Heart left ventricle (tissue), 16 donors: ENCODE results near the gene TASP1. TPM values are rescaled to one million over a fixed set of nuclear protein-coding genes. Genes with fewer than 3 reads are reported as not detected.

Experiments
- ATAC-seq, 4 donors: fragments of 200-7000 bp; cut with Tn5 transposase; one replicate each; pipeline ENCODE4 v1.9.1; 2020 to 2022; ENCODE audit warnings: moderate library complexity in 4 of 4, mild to moderate bottlenecking in 3 of 4, moderate number of reproducible peaks in 1 of 4
- DNase-seq, 5 donors: peaks; one replicate each; pipeline ENCODE4 v3.0.0-alpha.2; 2020
- H3K27ac ChIP-seq, 12 donors: fragments of 200-600 bp; sonication (generic) in 4 of 12; one replicate each; pipeline versions ENCODE4 v1.5.0 to v1.8.0; 2016 to 2022; ENCODE audit warnings: mild to moderate bottlenecking in 2 of 12
- H3K27me3 ChIP-seq, 9 donors: fragments of 200-600 bp; sonication (generic) in 2 of 9; one replicate each; pipeline versions ENCODE4 v1.5.1 to v1.8.0; 2016 to 2022; ENCODE audit warnings: mild to moderate bottlenecking in 3 of 9
- H3K36me3 ChIP-seq, 9 donors: fragments of 200-600 bp; sonication (generic) in 2 of 9; one replicate each; pipeline versions ENCODE4 v1.5.0 to v1.8.0; 2018 to 2022; ENCODE audit warnings: mild to moderate bottlenecking in 2 of 9
- H3K4me1 ChIP-seq, 12 donors: fragments of 200-600 bp; sonication (generic) in 4 of 12; one replicate each; pipeline versions ENCODE4 v1.5.0 to v1.8.0; 2016 to 2022; ENCODE audit warnings: mild to moderate bottlenecking in 3 of 12
- H3K4me3 ChIP-seq, 12 donors: fragments of 200-600 bp; sonication (generic) in 4 of 12; one replicate each; pipeline versions ENCODE4 v1.5.0 to v1.8.0; 2017 to 2022; ENCODE audit warnings: mild to moderate bottlenecking in 9 of 12, moderate library complexity in 4 of 12
- H3K9me3 ChIP-seq, 12 donors: fragments of 200-600 bp; sonication (generic) in 4 of 12; one replicate each; pipeline versions ENCODE4 v1.5.0 to v1.8.0; 2016 to 2022; ENCODE audit warnings: mild to moderate bottlenecking in 1 of 12
- CTCF ChIP-seq, 12 donors: fragments of 200-600 bp; sonication (generic) in 4 of 12; IDR thresholded peaks; one replicate each; pipeline versions ENCODE4 v1.5.0 to v1.8.0; 2018 to 2022; ENCODE audit warnings: antibody characterized with exemption in 12 of 12, mild to moderate bottlenecking in 5 of 12
- POLR2A ChIP-seq, 2 donors: fragments of 450-650 bp; IDR thresholded peaks; one replicate each; pipeline ENCODE4 v1.6.1; 2017; ENCODE audit warnings: antibody characterized with exemption in 2 of 2, mild to moderate bottlenecking in 2 of 2, moderate library complexity in 2 of 2
- WGBS, 4 donors: extraction: QIAGEN DNeasy Blood & Tissue Kit in 2 of 4; methylation state at CpG; one replicate each; pipeline versions ENCODE4 v1.1.5 to v1.1.7; 2013 to 2018; 5-methylcytosine and 5-hydroxymethylcytosine counted together
- intact Hi-C, 10 donors: fragments of 100-400 bp; cut with DNase I; formaldehyde crosslinking; loops; one replicate each; pipeline versions ENCODE4 v1.11.1 to v1.14.2; 2022
- polyA plus RNA-seq, 2 donors: library from polyadenylated mRNA; stranded (reverse); fragments of 200-250 nt; gene quantifications; one replicate each; pipeline ENCODE4 v1.2.3, GENCODE V29; 2013
- total RNA-seq, 9 donors: library from RNA; depleted of rRNA in 2 of 9; stranded (reverse); fragments of >200 nt in 2 of 9; fragmentation: NEBNext Ultra II Directional in 3 of 9; extraction: Animal tissue kit (Norgen Biotek cat#: 25700) in 3 of 9; gene quantifications; one replicate each; pipeline versions ENCODE4 v1.1.0 to v1.2.4, GENCODE V29; 2016 to 2023
- donor health status: ischemic (EF 13 %, LVEDD 7.1; RV severe dilation, severe dysfunction).
- donor health status: healthy with polysubstance abuse.
- donor health status: DM: no; HTN: yes; CAD: no.
- donor health status: DM: no; HTN: no; CAD: no.
- donor health status: ischemic (EF 25% LVEDD 6.9; RV normal size, moderate dysfunction).
- donor health status: ischemic (EF 25% LVEDD 5.7; RV mildly dilated, moderate dysfunction).
- donor health status: healthy.
- donor health status: DM: yes; HTN: yes; CAD: no.
- donor health status: ischemic (EF 35%, LVEDD 5.7; RV mildly dilated, moderate dysfunction).
- donor health status: nonischemic (EF 11% LVEDD 7.7; RV severe dilation, severe dysfunction).
- donor health status: DM: yes; HTN: yes; CAD: no.
- donor health status: PGD.
- donor health status: ischemic (EF 29% LVEDD 5.4; RV normal size, mild dysfunction).
- donor health status: nonischemic (EF 23%, LVEDD 6.1; RV moderate dilation, normal function).

Gene TASP1
- total and polyA plus RNA-seq, 11 donors = 1.6 to 8.6 (median 5.3) TPM

DNA sequence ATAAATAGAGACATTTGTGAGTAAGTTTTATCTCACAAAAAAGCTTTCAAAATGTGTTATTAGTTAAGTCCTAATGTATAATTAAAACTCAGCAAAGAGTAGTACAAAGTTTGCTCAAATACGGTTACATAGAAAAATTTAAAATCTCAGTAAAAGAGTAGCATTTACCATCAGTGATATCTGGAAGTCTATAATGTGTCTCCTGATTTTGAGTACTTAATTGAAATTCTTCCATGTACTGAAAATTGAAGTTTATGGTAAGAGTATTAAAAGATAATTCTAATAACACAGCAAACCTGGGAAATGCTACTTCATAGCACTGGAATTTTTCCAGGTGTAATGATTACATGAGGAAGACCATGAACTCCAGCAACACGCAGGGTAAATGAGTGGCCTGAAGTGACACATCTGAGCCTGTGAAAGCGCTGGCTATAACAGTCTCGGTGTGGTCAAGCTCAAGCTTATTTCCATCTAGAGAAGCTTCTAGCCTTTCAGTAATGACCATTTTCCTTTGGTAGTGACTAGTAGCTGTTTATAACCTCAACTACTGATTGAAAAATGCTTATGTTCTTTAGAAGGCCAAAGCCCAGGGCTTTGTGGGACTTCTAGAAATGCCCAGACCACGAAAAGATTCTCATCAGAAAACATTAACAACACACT, 214.4 kb downstream of the TASP1 start:
- TF ChIP-seq CTCF (IDR thresholded peaks at IDR 0.05) (no peak), POLR2A (IDR thresholded peaks at IDR 0.05) (no peak)
- no peaks in the 10 kb centered on the region for H3K27me3 ChIP-seq
- no peaks in the 10 kb centered on the region for H3K36me3 ChIP-seq
- 94 to 97% (median 96%) methylated on average over 5 of the region's 5 CpGs for WGBS, 4 donors
- H3K27ac ChIP-seq = no peak overlapping the region
- no peaks in the 10 kb centered on the region for H3K9me3 ChIP-seq
- intact Hi-C loops = no loop called here
- ATAC-seq (no peak), DNase-seq (no peak)
- H3K4me3 ChIP-seq = no peak overlapping the region
- peaks cover 0 to 4% (median 0%) of the 10 kb centered on the region in 12 donors for H3K4me1 ChIP-seq

- Histone ChIP-seq H3K4me3 (no peak overlapping the region), H3K9me3 (no peaks in the 10 kb centered on the region), H3K27me3 (no peaks in the 10 kb centered on the region), H3K4me1 (peaks cover 0 to 4% (median 0%) of the 10 kb centered on the region in 12 donors), H3K36me3 (no peaks in the 10 kb centered on the region), H3K27ac (no peak overlapping the region)
- ATAC-seq (no peak), DNase-seq (no peak)
- intact Hi-C loops = no loop called here
- TF ChIP-seq CTCF (IDR thresholded peaks at IDR 0.05) = no peak
- no peak for TF ChIP-seq POLR2A (IDR thresholded peaks at IDR 0.05)
- 89 to 97% (median 93%) methylated on average over 4 of the region's 4 CpGs for WGBS, 4 donors
Measured at GRCh38 chr20:13423472-13424173, 215.1 kb downstream of the TASP1 start.

DNA sequence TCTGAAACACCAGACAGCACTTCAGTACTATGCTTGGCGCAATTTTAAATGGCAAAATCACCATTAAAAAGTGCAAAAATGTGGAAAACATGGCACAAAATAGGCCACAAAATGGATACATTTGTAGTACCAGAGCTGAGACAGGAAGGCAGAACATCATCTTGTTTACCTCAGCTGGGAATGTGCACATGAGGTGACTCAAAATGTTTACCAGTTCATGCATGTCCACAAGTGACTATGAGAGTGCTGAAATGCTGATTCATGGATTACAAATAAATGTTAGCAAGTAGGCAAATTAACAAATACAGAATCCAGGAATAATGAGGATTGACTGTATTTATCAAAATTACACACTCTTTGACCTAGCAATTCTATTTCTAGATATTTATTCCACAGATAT, 216.1 kb downstream of the TASP1 start:
- 97 to 100% (median 98%) methylated on average over 1 of the region's 1 CpG for WGBS, 4 donors
- intact Hi-C loops = no loop called here
- no peaks in the 10 kb centered on the region for H3K27me3 ChIP-seq
- peaks cover 0 to 4% (median 0%) of the 10 kb centered on the region in 12 donors for H3K4me1 ChIP-seq
- ATAC-seq = no peak
- H3K27ac ChIP-seq = no peak overlapping the region
- DNase-seq = no peak
- TF ChIP-seq POLR2A (IDR thresholded peaks at IDR 0.05) = no peak
- no peak overlapping the region for H3K4me3 ChIP-seq
- H3K9me3 ChIP-seq = no peaks in the 10 kb centered on the region
- no peaks in the 10 kb centered on the region for H3K36me3 ChIP-seq

DNA sequence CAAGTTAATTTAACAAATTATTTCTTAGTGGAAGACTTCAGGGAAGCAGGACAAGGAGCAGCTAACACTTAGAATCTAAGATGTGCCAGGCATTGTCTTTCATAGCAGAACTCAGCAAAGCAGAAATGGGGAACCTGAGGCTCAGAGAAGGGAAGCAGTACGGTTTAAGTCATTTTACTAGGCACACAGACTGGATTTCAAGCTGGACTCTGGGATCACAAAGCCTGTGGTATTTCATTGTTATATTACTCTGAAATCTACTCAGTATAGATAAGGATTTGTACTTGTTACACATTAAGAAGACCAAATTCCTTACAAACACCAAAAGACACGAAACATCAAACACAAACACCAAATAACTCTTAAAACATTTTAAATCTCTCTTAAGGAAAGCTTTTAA, 218.1 kb downstream of the TASP1 start:
- no peak overlapping the region for H3K4me3 ChIP-seq
- TF ChIP-seq CTCF (IDR thresholded peaks at IDR 0.05) = no peak
- no peak for ATAC-seq
- H3K4me1 ChIP-seq = no peaks in the 10 kb centered on the region
- H3K27me3 ChIP-seq = no peaks in the 10 kb centered on the region
- intact Hi-C loops = no loop called here
- H3K9me3 ChIP-seq = no peaks in the 10 kb centered on the region
- peaks cover 0 to 16% (median 5%) of the 10 kb centered on the region in 9 donors for H3K36me3 ChIP-seq
- no peak overlapping the region for H3K27ac ChIP-seq
- 93 to 96% (median 94%) methylated on average over 2 of the region's 2 CpGs for WGBS, 4 donors
- DNase-seq = no peak
